ENCODE results near the gene ZNF280B. TPM values are rescaled to one million over a fixed set of nuclear protein-coding genes. Genes with fewer than 3 reads are reported as not detected.

Gene ZNF280B
- total and polyA plus RNA-seq, 2 of the 13 experiments (the other 11 are each of a cell fraction or from before 2014, with no cell fraction given): 3.7 to 3.9 TPM

DNA sequence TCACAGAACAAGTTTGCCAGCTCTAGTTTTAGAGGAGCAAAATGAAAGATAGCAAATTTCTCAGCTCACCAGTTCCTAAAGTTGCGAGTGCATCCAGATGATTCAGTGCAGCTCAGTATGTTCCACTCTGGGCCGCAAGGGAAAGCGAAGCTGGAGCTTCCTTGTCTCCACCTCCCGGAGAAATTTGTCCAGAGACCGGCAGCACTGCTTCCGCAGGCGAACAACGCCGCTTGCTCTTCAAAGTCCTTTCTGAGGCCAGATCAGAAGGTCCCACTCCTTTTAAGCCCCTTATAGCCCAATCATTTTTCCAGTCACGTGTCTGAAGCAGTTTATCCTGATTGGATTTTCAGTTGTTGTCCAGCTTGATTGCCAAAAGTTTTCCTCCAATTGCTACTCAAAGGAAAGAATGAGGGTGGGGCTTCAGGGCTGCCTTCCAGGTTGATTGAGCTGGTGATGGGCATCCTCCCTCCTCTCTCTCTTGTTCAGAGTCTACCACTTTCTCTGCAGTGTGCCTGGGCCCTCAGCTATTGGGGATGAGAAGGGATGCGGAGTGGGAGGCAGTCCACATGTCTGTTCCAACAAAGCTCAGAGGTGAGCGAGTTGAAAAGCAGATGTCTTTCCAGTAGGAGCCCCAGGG, 11.6 kb upstream of the ZNF280B start, which contains the start of gene ZNF280A (continued):
- TF ChIP-seq HMGXB4 (CRISPR knock-in tag; IDR thresholded peaks at IDR 0.05; ENCODE audit: borderline replicate concordance in 1 of 2, low read depth in 1 of 2) (peak in 1 of 2 experiments; percentile 47; a peak in 1 of 4 replicates), NONO (IDR thresholded peaks at IDR 0.05) (no peak), NONO (CRISPR knock-in tag; conservative IDR thresholded peaks at IDR 0.05) (0 out of 2 replicates have a peak, but pooled peaks have one; percentile 51), ZNF317 (CRISPR knock-in tag; IDR thresholded peaks at IDR 0.05) (no peak), DR1 (CRISPR knock-in tag; IDR thresholded peaks at IDR 0.05) (peak; percentile 61), ZNF704 (CRISPR knock-in tag; IDR thresholded peaks at IDR 0.05; ENCODE audit: borderline replicate concordance) (0 out of 2 replicates have a peak, but pooled peaks have one; percentile 49), ELF3 (CRISPR knock-in tag; IDR thresholded peaks at IDR 0.05) (peak; percentile 40; the same call in 1 of the 2 replicates), ZNF557 (CRISPR knock-in tag; IDR thresholded peaks at IDR 0.05) (0 out of 2 replicates have a peak, but pooled peaks have one; percentile 64), SALL1 (CRISPR knock-in tag; IDR thresholded peaks at IDR 0.05) (peak; percentile 31; the same call in 1 of the 2 replicates), ARID4A (CRISPR knock-in tag; IDR thresholded peaks at IDR 0.05; ENCODE audit: borderline replicate concordance) (peak; percentile 29; the same call in 1 of the 2 replicates), ZNF605 (CRISPR knock-in tag; IDR thresholded peaks at IDR 0.05) (peak; percentile 26; the same call in 1 of the 2 replicates), RBM39 (IDR thresholded peaks at IDR 0.05; ENCODE audit: low read depth, low read length, poor library complexity, severe bottlenecking) (no peak), ZSCAN25 (CRISPR knock-in tag; IDR thresholded peaks at IDR 0.05) (0 out of 2 replicates have a peak, but pooled peaks have one; percentile 47), PHF20 (CRISPR knock-in tag; IDR thresholded peaks at IDR 0.05) (no peak), ZNF431 (CRISPR knock-in tag; IDR thresholded peaks at IDR 0.05; ENCODE audit: borderline replicate concordance, low read depth) (no peak), ZNF556 (CRISPR knock-in tag; IDR thresholded peaks at IDR 0.05; ENCODE audit: borderline replicate concordance) (peak; percentile 40; the same call in 1 of the 2 replicates)
- TF ChIP-seq, protein P1, sequence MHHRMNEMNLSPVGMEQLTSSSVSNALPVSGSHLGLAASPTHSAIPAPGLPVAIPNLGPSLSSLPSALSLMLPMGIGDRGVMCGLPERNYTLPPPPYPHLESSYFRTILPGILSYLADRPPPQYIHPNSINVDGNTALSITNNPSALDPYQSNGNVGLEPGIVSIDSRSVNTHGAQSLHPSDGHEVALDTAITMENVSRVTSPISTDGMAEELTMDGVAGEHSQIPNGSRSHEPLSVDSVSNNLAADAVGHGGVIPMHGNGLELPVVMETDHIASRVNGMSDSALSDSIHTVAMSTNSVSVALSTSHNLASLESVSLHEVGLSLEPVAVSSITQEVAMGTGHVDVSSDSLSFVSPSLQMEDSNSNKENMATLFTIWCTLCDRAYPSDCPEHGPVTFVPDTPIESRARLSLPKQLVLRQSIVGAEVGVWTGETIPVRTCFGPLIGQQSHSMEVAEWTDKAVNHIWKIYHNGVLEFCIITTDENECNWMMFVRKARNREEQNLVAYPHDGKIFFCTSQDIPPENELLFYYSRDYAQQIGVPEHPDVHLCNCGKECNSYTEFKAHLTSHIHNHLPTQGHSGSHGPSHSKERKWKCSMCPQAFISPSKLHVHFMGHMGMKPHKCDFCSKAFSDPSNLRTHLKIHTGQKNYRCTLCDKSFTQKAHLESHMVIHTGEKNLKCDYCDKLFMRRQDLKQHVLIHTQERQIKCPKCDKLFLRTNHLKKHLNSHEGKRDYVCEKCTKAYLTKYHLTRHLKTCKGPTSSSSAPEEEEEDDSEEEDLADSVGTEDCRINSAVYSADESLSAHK (CRISPR knock-in tag; IDR thresholded peaks at IDR 0.05; ENCODE audit: borderline replicate concordance): no peak

Data from HepG2 (cell line).